DOHH2 (cell line): ENCODE measurements around the gene LOXHD1.

Experiments
- H3F3A ChIP-seq: fragments of 200-600 bp; sonication (generic), shearing (Covaris generic); 2 replicates; pipeline ENCODE4 v1.6.0; 2016; ENCODE audit warnings: antibody characterized with exemption, mild to moderate bottlenecking; ENCODE audit not compliant: control insufficient read depth, insufficient read depth
- H3K27ac ChIP-seq: fragments of 200-600 bp; sonication (generic); 2 replicates; pipeline ENCODE4 v1.5.1; 2014; ENCODE audit warnings: low read depth, mild to moderate bottlenecking, low read length, moderate library complexity
- H3K27me3 ChIP-seq: fragments of 200-600 bp; sonication (generic); 2 replicates; pipeline ENCODE4 v1.6.1; 2014; ENCODE audit warnings: mild to moderate bottlenecking, low read length, mixed read lengths; ENCODE audit not compliant: control insufficient read depth
- H3K36me3 ChIP-seq: fragments of 200-600 bp; sonication (generic); 2 replicates; pipeline ENCODE4 v1.6.1; 2014; ENCODE audit warnings: mild to moderate bottlenecking, low read length, moderate library complexity, mixed read lengths; ENCODE audit not compliant: control insufficient read depth
- H3K4me1 ChIP-seq: fragments of 200-600 bp; sonication (generic); 2 replicates; pipeline ENCODE4 v1.6.1; 2014; ENCODE audit warnings: mild to moderate bottlenecking, low read length, mixed read lengths; ENCODE audit not compliant: control insufficient read depth
- H3K4me2 ChIP-seq: fragments of 200-600 bp; sonication (generic); 2 replicates; pipeline ENCODE4 v1.6.0; 2014; ENCODE audit warnings: mild to moderate bottlenecking, low read length, moderate library complexity
- H3K4me3 ChIP-seq: fragments of 200-600 bp; sonication (generic); 2 replicates; pipeline ENCODE4 v1.5.1; 2014; ENCODE audit warnings: mild to moderate bottlenecking, low read length, mixed read lengths
- H3K79me2 ChIP-seq: fragments of 200-600 bp; sonication (generic); 2 replicates; pipeline ENCODE4 v1.6.1; 2014; ENCODE audit warnings: mild to moderate bottlenecking, low read length, mixed read lengths; ENCODE audit not compliant: control insufficient read depth
- H3K9me2 ChIP-seq: fragments of 200-600 bp; sonication (generic); replicated peaks from 2 replicates; pipeline ENCODE4 v1.6.1; 2014; ENCODE audit warnings: mild to moderate bottlenecking, low read length, mixed read lengths; ENCODE audit not compliant: control insufficient read depth
- H3K9me3 ChIP-seq: fragments of 200-600 bp; sonication (generic); 2 replicates; pipeline ENCODE4 v1.6.1; 2014; ENCODE audit warnings: antibody characterized with exemption, low read length, mixed read lengths; ENCODE audit not compliant: control insufficient read depth, insufficient read depth
- H4K20me1 ChIP-seq: fragments of 200-600 bp; sonication (generic); 2 replicates; pipeline ENCODE4 v1.6.0; 2014; ENCODE audit warnings: low read depth, mild to moderate bottlenecking, antibody characterized with exemption, low read length, moderate library complexity; ENCODE audit not compliant: control insufficient read depth, insufficient read depth
- EZH2phosphoT487 ChIP-seq: fragments of 200-600 bp; sonication (generic); IDR thresholded peaks from 2 replicates; pipeline ENCODE4 v1.6.1; 2017; ENCODE audit warnings: borderline replicate concordance, mild to moderate bottlenecking, antibody characterized with exemption, low read length, moderate library complexity, mixed read lengths
- TF ChIP-seq, protein P1 (sequence below): fragments of 200-600 bp; sonication (generic); IDR thresholded peaks from one replicate; pipeline ENCODE4 v1.5.1; 2014; ENCODE audit warnings: antibody characterized with exemption, mild to moderate bottlenecking, low read depth, low read length; ENCODE audit not compliant: poor library complexity, severe bottlenecking

The LOXHD1 gene

DNA sequence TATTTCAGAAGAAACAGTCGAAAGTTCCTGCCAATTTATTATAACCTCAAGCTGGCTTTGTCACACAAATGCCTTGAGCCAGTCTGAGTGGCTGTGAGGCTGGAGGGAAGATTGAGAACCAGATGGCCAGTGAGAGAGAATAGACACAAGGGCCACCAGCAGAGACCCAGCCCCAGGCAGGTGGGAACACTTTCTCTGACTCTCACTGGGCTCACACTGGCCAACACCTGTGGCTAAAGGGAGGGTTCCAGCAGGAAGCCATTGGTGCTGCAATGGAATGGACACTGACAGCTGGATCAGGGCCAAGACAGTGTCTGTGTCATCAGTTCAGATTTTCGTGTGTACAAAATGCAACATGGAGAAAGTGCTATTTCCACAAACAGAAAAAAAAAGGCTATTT is 29.9 kb downstream of the LOXHD1 start:
- TF ChIP-seq, protein P1, sequence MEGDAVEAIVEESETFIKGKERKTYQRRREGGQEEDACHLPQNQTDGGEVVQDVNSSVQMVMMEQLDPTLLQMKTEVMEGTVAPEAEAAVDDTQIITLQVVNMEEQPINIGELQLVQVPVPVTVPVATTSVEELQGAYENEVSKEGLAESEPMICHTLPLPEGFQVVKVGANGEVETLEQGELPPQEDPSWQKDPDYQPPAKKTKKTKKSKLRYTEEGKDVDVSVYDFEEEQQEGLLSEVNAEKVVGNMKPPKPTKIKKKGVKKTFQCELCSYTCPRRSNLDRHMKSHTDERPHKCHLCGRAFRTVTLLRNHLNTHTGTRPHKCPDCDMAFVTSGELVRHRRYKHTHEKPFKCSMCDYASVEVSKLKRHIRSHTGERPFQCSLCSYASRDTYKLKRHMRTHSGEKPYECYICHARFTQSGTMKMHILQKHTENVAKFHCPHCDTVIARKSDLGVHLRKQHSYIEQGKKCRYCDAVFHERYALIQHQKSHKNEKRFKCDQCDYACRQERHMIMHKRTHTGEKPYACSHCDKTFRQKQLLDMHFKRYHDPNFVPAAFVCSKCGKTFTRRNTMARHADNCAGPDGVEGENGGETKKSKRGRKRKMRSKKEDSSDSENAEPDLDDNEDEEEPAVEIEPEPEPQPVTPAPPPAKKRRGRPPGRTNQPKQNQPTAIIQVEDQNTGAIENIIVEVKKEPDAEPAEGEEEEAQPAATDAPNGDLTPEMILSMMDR: no peak
- no peak for TF ChIP-seq EZH2phosphoT487
- Histone ChIP-seq H3K4me3 (no peak overlapping the region), H4K20me1 (no peaks in the 10 kb centered on the region), H3K9me2 (no peaks in the 10 kb centered on the region), H3F3A (no peaks in the 10 kb centered on the region), H3K4me1 (peaks cover 4% of the 10 kb centered on the region; the same call in 1 of the 2 replicates), H3K4me2 (no peak overlapping the region), H3K9me3 (no peaks in the 10 kb centered on the region), H3K79me2 (no peaks in the 10 kb centered on the region), H3K27me3 (no peaks in the 10 kb centered on the region), H3K27ac (no peak overlapping the region), H3K36me3 (no peaks in the 10 kb centered on the region)

DNA sequence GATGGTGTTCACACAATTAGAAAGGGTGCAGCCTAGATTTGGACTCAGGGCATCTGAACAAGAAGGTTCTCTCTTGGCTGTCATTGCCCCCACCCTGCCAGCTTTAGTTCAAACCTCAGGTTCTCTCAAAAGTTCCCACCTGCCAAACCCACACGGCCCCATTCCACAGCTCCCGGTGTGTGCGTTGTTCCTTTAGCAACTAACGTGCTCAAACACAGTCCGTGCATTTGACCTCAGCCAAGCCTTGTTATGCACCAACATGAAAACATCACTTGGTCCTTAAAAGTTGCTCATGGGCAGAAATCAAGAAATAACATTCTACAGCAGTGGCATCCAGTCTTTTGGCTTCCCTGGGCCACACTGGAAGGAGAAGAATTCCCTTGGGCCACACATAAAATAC is 32.0 kb downstream of the LOXHD1 start:
- no peak overlapping the region for H3K27ac ChIP-seq
- H3F3A ChIP-seq: no peaks in the 10 kb centered on the region
- no peak overlapping the region for H3K4me2 ChIP-seq
- H3K9me2 ChIP-seq: no peaks in the 10 kb centered on the region
- H3K79me2 ChIP-seq: no peaks in the 10 kb centered on the region
- no peak for TF ChIP-seq EZH2phosphoT487
- TF ChIP-seq, protein P1: no peak
- no peaks in the 10 kb centered on the region for H4K20me1 ChIP-seq
- H3K4me1 ChIP-seq: peaks cover 4% of the 10 kb centered on the region; the same call in 1 of the 2 replicates
- H3K9me3 ChIP-seq: no peaks in the 10 kb centered on the region
- no peaks in the 10 kb centered on the region for H3K27me3 ChIP-seq
- no peaks in the 10 kb centered on the region for H3K36me3 ChIP-seq
- no peak overlapping the region for H3K4me3 ChIP-seq

DNA sequence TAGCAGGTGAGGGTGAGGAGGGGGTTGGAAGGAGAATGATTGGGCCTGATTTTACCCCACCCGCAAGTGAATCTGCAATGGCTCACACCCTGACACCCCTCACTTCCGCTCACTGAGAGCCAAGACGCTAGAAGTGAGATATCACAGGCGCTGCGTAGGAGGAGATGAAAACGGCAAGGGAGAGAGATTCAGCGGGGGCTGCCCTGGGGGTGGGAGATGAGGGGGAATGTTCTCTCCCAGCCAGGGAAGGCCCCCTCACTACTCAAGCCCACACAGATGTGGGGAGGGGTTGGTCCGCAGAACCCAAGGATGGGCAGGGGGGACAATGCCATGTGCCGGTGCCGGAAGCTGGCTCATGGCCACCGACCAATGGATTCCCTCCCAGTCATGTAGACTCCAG is 32.9 kb downstream of the LOXHD1 start:
- Histone ChIP-seq H3K4me2 (no peak overlapping the region), H3K4me1 (peaks cover 4% of the 10 kb centered on the region; the same call in 1 of the 2 replicates), H3K27me3 (no peaks in the 10 kb centered on the region), H3K4me3 (no peak overlapping the region), H3K9me2 (no peaks in the 10 kb centered on the region), H4K20me1 (no peaks in the 10 kb centered on the region), H3K36me3 (no peaks in the 10 kb centered on the region), H3K27ac (no peak overlapping the region), H3F3A (no peaks in the 10 kb centered on the region), H3K9me3 (no peaks in the 10 kb centered on the region), H3K79me2 (no peaks in the 10 kb centered on the region)
- TF ChIP-seq EZH2phosphoT487: no peak
- TF ChIP-seq, protein P1: no peak
